Endothelial cell (in vitro differentiated cells): ENCODE measurements around the gene KCNJ2. TPM values are rescaled to one million over a fixed set of nuclear protein-coding genes. Genes with fewer than 3 reads are reported as not detected.

ENCODE experiments used
- DNase-seq: peaks from one replicate; pipeline ENCODE4 v3.0.0; 2021; ENCODE audit warnings: low spot score
- H3K27ac Mint-ChIP-seq: one replicate; pipeline ENCODE4 v1.8.0; 2021; ENCODE audit warnings: mixed read lengths, inconsistent platforms; ENCODE audit not compliant: unreplicated experiment
- H3K27me3 Mint-ChIP-seq: one replicate; pipeline ENCODE4 v1.8.0; 2021; ENCODE audit warnings: mild to moderate bottlenecking, moderate library complexity, mixed read lengths, inconsistent platforms; ENCODE audit not compliant: unreplicated experiment
- H3K36me3 Mint-ChIP-seq: one replicate; pipeline ENCODE4 v1.8.0; 2021; ENCODE audit warnings: mild to moderate bottlenecking, low read depth, mixed read lengths, inconsistent platforms; ENCODE audit not compliant: unreplicated experiment
- H3K4me1 Mint-ChIP-seq: one replicate; pipeline ENCODE4 v1.8.0; 2021; ENCODE audit warnings: mild to moderate bottlenecking, mixed read lengths, inconsistent platforms; ENCODE audit not compliant: unreplicated experiment
- H3K4me3 Mint-ChIP-seq: one replicate; pipeline ENCODE4 v1.8.0; 2021; ENCODE audit warnings: mild to moderate bottlenecking, mixed read lengths, inconsistent platforms; ENCODE audit not compliant: unreplicated experiment
- H3K9me3 Mint-ChIP-seq: one replicate; pipeline ENCODE4 v1.8.0; 2021; ENCODE audit warnings: mixed read lengths, inconsistent platforms; ENCODE audit not compliant: unreplicated experiment
- total RNA-seq: library from RNA; stranded (reverse); fragmentation: NEBNext Ultra II Directional; extraction: Animal tissue kit (Norgen Biotek cat#: 25700); gene quantifications from one replicate; pipeline ENCODE4 v1.2.1, GENCODE V29; 2021; ENCODE audit not compliant: unreplicated experiment
- TF ChIP-seq, protein P1 (sequence below): fragments of 200-600 bp; sonication (generic); IDR thresholded peaks from one replicate; pipeline ENCODE4 v1.5.0; 2021; ENCODE audit warnings: antibody characterized with exemption; ENCODE audit not compliant: unreplicated experiment

KCNJ2 gene
- total RNA-seq, 1 donor from 2014 or later = 29.4 TPM

DNA sequence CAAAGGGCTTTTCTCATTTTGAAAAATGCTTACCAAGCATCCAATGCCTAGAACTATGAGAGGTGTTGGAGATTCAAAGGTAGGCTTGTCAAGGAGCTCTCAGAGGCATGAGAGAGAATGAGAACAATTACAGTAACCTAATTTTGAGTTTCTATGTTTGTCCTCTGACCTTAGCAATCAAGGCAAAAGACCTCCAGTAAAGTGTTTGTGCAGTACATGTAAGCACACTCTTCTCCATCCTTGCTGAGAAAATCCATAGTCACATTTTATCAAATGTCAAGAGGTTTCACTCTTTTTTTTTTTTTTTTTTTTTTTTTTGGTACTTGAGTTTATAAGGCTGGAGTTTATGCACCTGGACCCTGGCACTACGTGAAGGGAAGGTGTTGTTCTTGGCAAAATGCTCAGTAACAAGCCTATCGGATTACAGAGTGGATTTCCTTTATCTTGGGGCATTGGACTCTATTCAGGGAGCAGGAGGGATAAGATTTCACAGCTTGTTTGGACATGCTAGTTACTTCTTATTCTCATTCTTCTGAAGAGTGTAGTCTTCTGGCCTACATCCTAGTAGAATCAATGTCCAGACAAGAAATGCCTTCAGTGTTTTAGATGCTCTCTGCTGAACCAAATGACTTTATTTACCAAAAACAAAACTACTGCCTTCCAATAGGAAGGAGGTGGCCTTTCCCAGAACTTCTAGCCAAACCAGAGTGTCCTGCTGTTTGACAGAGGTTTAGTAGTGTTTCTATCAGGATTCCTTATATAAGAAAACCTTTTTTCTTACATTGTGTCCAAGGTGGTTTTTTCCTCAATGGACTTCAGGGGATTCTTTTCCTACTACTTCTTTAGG lies 21.9 kb downstream of the KCNJ2 start:
- no peaks in the 10 kb centered on the region for H3K36me3 Mint-ChIP-seq
- H3K9me3 Mint-ChIP-seq = no peaks in the 10 kb centered on the region
- no peaks in the 10 kb centered on the region for H3K27me3 Mint-ChIP-seq
- H3K27ac Mint-ChIP-seq = no peak overlapping the region
- TF ChIP-seq, protein P1, sequence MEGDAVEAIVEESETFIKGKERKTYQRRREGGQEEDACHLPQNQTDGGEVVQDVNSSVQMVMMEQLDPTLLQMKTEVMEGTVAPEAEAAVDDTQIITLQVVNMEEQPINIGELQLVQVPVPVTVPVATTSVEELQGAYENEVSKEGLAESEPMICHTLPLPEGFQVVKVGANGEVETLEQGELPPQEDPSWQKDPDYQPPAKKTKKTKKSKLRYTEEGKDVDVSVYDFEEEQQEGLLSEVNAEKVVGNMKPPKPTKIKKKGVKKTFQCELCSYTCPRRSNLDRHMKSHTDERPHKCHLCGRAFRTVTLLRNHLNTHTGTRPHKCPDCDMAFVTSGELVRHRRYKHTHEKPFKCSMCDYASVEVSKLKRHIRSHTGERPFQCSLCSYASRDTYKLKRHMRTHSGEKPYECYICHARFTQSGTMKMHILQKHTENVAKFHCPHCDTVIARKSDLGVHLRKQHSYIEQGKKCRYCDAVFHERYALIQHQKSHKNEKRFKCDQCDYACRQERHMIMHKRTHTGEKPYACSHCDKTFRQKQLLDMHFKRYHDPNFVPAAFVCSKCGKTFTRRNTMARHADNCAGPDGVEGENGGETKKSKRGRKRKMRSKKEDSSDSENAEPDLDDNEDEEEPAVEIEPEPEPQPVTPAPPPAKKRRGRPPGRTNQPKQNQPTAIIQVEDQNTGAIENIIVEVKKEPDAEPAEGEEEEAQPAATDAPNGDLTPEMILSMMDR = no peak
- DNase-seq = no peak
- no peak overlapping the region for H3K4me3 Mint-ChIP-seq
- peaks cover 8% of the 10 kb centered on the region for H3K4me1 Mint-ChIP-seq

DNA sequence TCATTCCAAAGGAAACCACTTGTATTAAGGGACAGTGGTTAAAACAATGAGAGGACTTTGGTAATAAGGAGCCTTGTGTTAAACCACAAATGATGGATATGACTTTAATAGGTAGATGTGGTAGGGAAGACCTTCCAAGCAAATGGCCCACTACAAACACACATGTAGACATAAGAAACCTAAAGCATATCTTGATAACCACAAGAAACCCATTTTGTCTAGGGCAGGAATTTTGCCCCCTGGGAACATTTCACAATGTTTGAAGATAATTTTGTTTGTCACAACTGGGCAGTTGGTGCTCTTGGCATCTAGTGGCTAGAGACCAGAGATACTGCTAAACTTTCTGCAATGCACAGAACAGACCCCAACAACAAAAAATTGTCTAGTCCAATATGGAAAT lies 25.8 kb downstream of the KCNJ2 start:
- no peak for DNase-seq
- Mint-ChIP-seq H3K9me3 (no peaks in the 10 kb centered on the region), H3K4me3 (no peak overlapping the region), H3K27ac (no peak overlapping the region), H3K36me3 (no peaks in the 10 kb centered on the region), H3K4me1 (no peaks in the 10 kb centered on the region), H3K27me3 (no peaks in the 10 kb centered on the region)
- TF ChIP-seq, protein P1 = no peak

DNA sequence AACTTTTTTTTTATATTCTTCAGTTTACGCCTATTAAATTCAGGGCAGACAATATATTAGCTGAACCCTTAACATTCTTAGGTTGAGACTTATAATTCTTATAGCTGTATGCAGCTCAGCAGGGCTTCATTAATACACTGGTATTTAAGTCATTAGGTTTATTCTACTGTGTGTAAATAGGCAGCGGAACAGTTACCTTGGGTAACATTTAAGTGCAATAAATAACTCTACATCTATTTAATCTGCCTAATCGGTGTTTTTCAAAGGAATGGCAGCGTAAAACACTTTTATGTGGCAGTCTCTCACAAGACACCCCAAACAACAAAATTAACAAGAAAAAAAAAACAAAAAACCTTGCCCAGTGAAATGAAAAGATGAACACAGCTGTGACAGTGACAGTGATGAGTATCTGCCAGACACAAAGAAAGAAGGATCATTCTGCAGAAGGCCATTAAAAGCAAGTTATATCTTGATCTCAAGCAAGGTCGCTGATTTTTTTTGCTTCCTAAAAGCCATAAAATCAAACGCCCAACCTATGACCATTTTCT lies 32.6 kb downstream of the KCNJ2 start:
- Mint-ChIP-seq H3K27me3 (no peaks in the 10 kb centered on the region), H3K9me3 (no peaks in the 10 kb centered on the region), H3K4me1 (no peaks in the 10 kb centered on the region), H3K36me3 (no peaks in the 10 kb centered on the region), H3K4me3 (no peak overlapping the region), H3K27ac (no peak overlapping the region)
- DNase-seq = no peak
- TF ChIP-seq, protein P1 = no peak

DNA sequence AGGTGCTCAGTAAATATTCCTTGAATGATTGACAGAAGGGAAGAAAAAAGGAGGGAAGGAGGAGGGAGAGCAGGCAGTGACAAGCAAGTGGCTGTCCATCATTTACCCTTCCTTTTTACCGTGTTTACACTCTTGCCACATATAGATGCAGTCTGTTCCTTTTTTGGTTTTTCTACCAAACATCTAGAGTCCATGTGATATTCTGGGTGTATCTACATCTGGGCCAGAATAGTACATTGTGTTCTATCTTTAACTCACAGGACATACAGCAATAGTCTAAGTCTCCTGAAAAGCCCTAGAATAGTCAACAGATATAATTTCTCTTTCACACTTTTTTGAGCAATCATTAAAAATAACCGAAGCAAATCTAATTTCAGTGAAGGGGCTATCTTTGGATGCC lies 33.5 kb downstream of the KCNJ2 start:
- no peak for DNase-seq
- H3K27ac Mint-ChIP-seq = no peak overlapping the region
- H3K4me3 Mint-ChIP-seq = no peak overlapping the region
- no peaks in the 10 kb centered on the region for H3K4me1 Mint-ChIP-seq
- no peaks in the 10 kb centered on the region for H3K36me3 Mint-ChIP-seq
- no peaks in the 10 kb centered on the region for H3K9me3 Mint-ChIP-seq
- H3K27me3 Mint-ChIP-seq = no peaks in the 10 kb centered on the region
- TF ChIP-seq, protein P1 = no peak

DNA sequence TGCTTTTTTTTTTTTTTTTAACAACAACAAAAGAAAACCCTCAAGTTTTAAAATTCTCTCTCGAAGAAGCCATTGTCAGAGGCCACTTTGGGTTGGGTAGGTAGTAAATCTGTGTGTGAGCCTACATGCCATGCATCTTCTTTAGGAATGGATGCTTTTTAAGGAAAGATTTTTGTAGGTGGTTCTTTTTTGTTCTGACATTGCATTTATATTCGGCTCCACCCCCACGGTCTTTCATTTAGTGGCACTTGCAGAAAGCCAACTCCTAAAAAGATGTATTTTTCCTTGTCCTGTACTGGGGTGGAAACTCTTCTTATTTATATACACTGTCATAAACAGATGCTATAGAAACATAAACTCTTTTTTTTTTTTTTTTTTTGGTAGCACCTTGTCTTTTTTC lies 35.1 kb downstream of the KCNJ2 start:
- no peak for DNase-seq
- H3K9me3 Mint-ChIP-seq = no peaks in the 10 kb centered on the region
- TF ChIP-seq, protein P1 = no peak
- H3K4me3 Mint-ChIP-seq = no peak overlapping the region
- no peak overlapping the region for H3K27ac Mint-ChIP-seq
- H3K27me3 Mint-ChIP-seq = no peaks in the 10 kb centered on the region
- no peaks in the 10 kb centered on the region for H3K4me1 Mint-ChIP-seq
- no peaks in the 10 kb centered on the region for H3K36me3 Mint-ChIP-seq
